ENCODE measurements around the gene LRP1. TPM values are rescaled to one million over a fixed set of nuclear protein-coding genes. Genes with fewer than 3 reads are reported as not detected.
A peak's percentile ranks its signal among the peaks of the same experiment; 100 is the strongest.

Gene LRP1
- total RNA-seq, 1 donor from 2014 or later: 591 TPM

DNA sequence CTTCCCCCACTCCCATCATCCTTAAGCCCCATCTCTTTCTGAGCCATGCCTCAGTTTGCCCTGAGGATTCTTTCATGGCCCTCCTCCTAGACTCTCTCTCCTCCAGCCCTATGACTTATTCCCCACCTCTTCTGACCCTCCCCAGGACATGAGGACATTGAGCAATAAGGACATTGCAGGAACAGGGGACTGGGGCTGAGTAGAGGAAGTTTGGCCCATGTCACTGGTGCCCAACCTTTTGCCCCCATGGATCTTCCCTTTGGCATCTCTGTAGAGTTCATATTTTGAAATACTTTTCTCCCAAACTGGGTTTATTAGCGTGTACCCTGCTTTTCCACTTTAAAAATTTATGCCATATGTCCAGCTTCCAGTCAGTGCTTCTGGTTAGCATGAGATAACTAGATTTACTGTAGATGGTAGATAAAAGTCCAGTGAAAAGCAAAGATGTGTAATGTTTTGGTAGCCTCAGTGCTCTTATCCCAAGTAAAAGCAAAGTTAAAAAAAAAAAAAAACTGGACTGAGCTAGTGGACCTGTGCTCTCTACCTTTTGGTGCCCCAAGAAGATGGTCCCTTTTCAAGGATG, 25.2 kb downstream of the LRP1 start:
- no peak for TF ChIP-seq CTCF (IDR thresholded peaks at IDR 0.05)
- peaks cover 59% of the 10 kb centered on the region for H3K36me3 Mint-ChIP-seq (ENCODE audit: unreplicated experiment)
- no peak for DNase-seq (ENCODE audit: extremely low spot score, unreplicated experiment)
- peak overlapping the region; percentile 57 for H3K4me3 Mint-ChIP-seq (ENCODE audit: unreplicated experiment)
- no peaks in the 10 kb centered on the region for H3K27me3 Mint-ChIP-seq (ENCODE audit: unreplicated experiment)
- peaks cover 68% of the 10 kb centered on the region for H3K4me1 Mint-ChIP-seq (ENCODE audit: unreplicated experiment)
- no peaks in the 10 kb centered on the region for H3K9me3 Mint-ChIP-seq (ENCODE audit: unreplicated experiment)
- H3K27ac Mint-ChIP-seq (ENCODE audit: unreplicated experiment): peak overlapping the region; percentile 90

GRCh38 chr12:57154076-57154475, 25.8 kb downstream of the LRP1 start:
- H3K27me3 Mint-ChIP-seq (ENCODE audit: unreplicated experiment): no peaks in the 10 kb centered on the region
- H3K4me1 Mint-ChIP-seq (ENCODE audit: unreplicated experiment): peaks cover 68% of the 10 kb centered on the region
- H3K4me3 Mint-ChIP-seq (ENCODE audit: unreplicated experiment): no peak overlapping the region
- DNase-seq (ENCODE audit: extremely low spot score, unreplicated experiment): no peak
- no peaks in the 10 kb centered on the region for H3K9me3 Mint-ChIP-seq (ENCODE audit: unreplicated experiment)
- peak overlapping the region; percentile 90 for H3K27ac Mint-ChIP-seq (ENCODE audit: unreplicated experiment)
- peaks cover 59% of the 10 kb centered on the region for H3K36me3 Mint-ChIP-seq (ENCODE audit: unreplicated experiment)
- no peak for TF ChIP-seq CTCF (IDR thresholded peaks at IDR 0.05)

GRCh38 chr12:57154804-57155434, 26.6 kb downstream of the LRP1 start:
- no peaks in the 10 kb centered on the region for H3K27me3 Mint-ChIP-seq (ENCODE audit: unreplicated experiment)
- no peak overlapping the region for H3K4me3 Mint-ChIP-seq (ENCODE audit: unreplicated experiment)
- H3K36me3 Mint-ChIP-seq (ENCODE audit: unreplicated experiment): peaks cover 57% of the 10 kb centered on the region

DNA sequence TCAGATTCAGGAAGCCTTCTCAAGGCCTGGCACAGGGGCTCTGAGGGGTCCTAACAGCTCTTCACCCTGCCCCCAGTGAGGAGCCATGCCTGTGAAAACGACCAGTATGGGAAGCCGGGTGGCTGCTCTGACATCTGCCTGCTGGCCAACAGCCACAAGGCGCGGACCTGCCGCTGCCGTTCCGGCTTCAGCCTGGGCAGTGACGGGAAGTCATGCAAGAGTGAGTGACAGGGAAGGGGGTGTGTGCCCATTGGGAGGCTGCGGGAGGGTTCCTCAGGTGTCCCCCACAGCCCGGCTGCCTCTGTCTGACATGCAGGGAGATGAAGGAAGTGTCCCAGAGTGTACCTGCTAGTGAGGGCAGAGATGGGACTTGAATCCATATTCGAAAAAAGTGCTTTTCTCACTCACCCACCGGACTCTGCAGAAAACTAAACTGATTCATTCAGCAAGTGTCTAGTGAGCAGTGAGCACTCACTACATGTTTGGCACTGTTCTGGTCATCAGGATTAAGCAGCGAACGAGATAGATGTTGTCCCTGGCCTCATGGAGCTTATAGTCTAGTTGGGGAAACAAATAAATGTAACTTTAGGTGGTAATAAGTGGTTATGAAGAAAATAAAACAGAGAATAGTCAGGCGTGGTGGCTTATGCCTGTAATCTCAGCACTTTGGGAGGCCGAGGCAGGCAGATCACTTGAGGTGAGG, 28.6 kb downstream of the LRP1 start:
- no peak for TF ChIP-seq CTCF (IDR thresholded peaks at IDR 0.05)
- Mint-ChIP-seq H3K4me3 (ENCODE audit: unreplicated experiment) (no peak overlapping the region), H3K4me1 (ENCODE audit: unreplicated experiment) (peaks cover 51% of the 10 kb centered on the region), H3K9me3 (ENCODE audit: unreplicated experiment) (no peaks in the 10 kb centered on the region), H3K27me3 (ENCODE audit: unreplicated experiment) (no peaks in the 10 kb centered on the region), H3K36me3 (ENCODE audit: unreplicated experiment) (peaks cover 73% of the 10 kb centered on the region), H3K27ac (ENCODE audit: unreplicated experiment) (no peak overlapping the region)
- no peak for DNase-seq (ENCODE audit: extremely low spot score, unreplicated experiment)

More at GRCh38 chr12:57154804-57155434, 26.6 kb downstream of the LRP1 start:
- Mint-ChIP-seq H3K27ac (ENCODE audit: unreplicated experiment) (no peak overlapping the region), H3K9me3 (ENCODE audit: unreplicated experiment) (no peaks in the 10 kb centered on the region), H3K4me1 (ENCODE audit: unreplicated experiment) (peaks cover 65% of the 10 kb centered on the region)
- no peak for TF ChIP-seq CTCF (IDR thresholded peaks at IDR 0.05)
- no peak for DNase-seq (ENCODE audit: extremely low spot score, unreplicated experiment)

GRCh38 chr12:57157588-57158173, 29.4 kb downstream of the LRP1 start:
- Mint-ChIP-seq H3K27ac (ENCODE audit: unreplicated experiment) (no peak overlapping the region), H3K27me3 (ENCODE audit: unreplicated experiment) (no peaks in the 10 kb centered on the region), H3K9me3 (ENCODE audit: unreplicated experiment) (no peaks in the 10 kb centered on the region), H3K4me1 (ENCODE audit: unreplicated experiment) (peaks cover 43% of the 10 kb centered on the region), H3K4me3 (ENCODE audit: unreplicated experiment) (no peak overlapping the region), H3K36me3 (ENCODE audit: unreplicated experiment) (peaks cover 81% of the 10 kb centered on the region)
- TF ChIP-seq CTCF (IDR thresholded peaks at IDR 0.05): no peak
- DNase-seq (ENCODE audit: extremely low spot score, unreplicated experiment): no peak

Data from osteocyte (in vitro differentiated cells).